HG02840 (cell line): ENCODE data around the gene KRTAP4-9.
"Not testable (repeated sequence)": the region's sequence is repeated elsewhere in the genome, so short reads cannot be mapped to it uniquely, and the experiment has no call there.

Source experiments
- ATAC-seq: cut with Tn5 transposase; IDR thresholded peaks from one replicate; pipeline ENCODE4 v1.9.1; 2021; ENCODE audit warnings: mild to moderate bottlenecking, moderate library complexity, moderate number of reproducible peaks; ENCODE audit not compliant: unreplicated experiment, low FRiP score

Gene KRTAP4-9

GRCh38 chr17:41105347-41105746 lies at the start of gene KRTAP4-9:
KRTAP4-9 (plus strand) TSS chr17:41105389; CDS start chr17:41105389, 0 bp downstream.
- ATAC-seq, result not testable (repeated sequence)

DNA sequence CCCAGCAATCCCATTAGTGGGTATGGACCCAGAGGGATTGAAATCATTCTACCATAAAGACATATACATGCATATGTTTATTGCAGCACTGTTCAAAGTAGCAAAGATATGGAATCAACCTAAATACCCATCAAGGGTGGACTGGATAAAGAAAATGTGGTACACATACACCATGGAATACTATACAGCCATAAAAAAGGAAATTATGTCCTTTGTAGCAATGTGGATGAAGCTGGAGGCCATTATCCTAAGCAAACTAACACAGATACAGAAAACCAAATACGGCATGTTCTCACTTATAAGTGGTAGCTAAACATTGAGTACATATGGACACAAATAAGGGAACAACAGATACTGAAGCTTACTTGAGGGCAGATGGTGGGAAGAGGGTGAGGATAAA lies 47.6 kb upstream of the KRTAP4-9 start:
- ATAC-seq, result no peak

DNA sequence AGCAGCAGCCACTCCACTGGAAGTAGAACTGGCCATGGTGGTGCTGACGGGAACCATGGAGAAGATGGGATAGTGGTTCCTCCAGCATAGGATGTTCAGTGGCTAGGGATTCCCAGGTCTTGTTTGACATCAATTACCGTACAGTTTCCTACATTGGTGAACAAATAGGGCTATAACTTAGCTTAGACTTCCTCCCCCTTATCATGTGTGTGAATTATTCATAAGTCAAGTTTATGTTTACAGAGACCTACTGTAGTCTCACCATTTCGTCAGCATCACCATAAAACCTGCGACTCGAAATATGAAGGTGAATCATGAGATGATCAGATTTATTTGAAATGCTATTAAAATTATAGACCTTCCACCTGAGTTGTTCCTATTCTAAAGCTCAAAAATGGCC lies 46.4 kb upstream of the KRTAP4-9 start:
- ATAC-seq, result no peak

DNA sequence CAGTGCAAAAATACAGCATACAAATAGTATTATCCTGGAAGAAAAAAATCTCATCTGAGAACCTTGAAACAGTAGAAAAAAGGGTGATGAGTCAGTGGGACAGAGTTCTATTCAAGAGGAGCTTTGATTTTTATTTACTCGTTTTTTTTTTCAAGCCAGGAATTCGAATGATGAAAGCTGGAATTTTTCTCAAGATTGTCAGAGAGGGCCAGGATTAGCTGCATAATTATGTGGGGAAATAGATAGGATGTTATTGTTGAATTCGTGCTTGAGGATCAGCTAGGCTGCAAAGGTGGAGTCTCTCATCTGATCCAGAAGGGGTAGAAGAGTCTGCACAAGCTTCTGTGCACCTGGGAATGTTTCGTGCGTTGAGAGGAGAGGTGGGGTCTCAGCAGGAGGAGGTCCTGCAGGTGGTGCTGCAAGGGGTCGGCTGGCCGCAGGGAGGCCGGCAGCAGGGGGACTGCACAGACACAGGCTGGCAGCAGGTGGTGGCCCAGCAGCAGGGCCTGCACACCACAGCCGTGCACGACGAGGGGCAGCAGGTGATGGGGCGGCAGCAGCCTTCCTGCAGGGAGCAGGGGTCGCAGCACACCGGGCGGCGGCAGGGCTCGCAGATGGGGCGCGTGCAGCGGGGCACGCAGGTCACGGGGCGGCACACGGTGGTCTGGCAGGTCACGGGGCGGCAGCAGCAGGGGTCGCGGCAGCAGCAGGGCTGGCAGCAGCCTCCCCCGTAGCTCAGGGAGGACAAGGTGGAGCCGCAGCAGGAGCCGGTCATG lies 45.7 kb upstream of the KRTAP4-9 start:
- ATAC-seq, result not testable (repeated sequence)

- ATAC-seq, result no peak
Measured at GRCh38 chr17:41060052-41060604, 45.1 kb upstream of the KRTAP4-9 start, which contains the start of gene KRTAP2-3. KRTAP2-3 (minus strand) TSS chr17:41060114; CDS start chr17:41060050, 64 bp downstream.

DNA sequence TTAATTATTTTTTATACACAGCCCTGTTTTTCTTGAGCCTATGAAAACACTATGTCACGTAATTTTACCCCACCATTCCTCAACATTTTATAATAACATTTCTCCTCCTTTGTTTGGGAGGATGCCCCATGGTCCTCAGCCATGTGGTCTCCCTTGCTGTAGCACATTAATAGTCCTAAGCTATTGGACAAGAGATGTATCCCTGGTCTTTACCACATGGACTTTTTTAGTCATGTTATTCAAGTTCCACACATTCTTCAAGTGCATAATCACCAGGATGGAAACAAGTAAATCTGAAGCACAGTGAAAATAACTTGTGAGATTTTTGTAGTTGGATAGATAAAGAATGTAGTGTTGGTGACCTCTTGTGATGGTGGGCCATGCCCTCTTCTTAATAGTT lies 43.2 kb upstream of the KRTAP4-9 start:
- no peak for ATAC-seq

DNA sequence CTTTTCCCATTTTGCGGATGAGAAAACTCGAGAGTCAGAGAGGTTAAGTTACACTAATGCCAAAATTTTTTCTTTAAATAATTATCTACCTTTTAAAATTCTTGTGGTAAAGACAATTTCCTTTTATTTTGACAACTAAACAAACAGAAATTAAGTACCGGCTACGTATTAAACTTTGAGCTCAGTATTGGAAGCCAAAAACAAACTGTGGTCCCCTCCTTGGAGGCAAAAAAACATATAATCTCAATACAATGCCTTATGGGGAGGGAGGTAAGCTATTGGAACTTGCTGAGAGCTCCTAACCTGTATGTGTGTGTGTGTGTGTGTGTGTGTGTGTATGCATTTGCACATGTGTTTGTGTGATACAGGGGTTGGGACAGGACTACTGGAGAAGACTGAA lies 41.7 kb upstream of the KRTAP4-9 start:
- no peak for ATAC-seq

DNA sequence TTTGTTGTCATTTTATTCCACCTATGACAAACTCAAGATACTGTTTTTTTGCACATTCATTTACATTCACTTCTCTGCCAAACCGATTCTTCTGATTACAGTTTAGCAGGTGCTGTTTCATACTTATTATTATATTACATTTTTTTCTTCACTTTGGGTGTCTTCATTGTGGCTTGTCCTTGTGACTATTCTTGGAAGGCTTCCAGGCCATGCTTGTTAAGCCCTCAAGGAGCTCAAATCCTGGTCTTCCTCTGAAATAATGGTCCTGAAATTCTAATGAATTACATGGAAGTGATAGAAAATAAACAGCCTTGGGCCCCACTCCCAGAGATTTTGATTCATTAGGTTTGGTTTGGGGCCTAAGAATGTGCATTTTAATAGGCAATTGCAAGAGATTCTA lies 40.9 kb upstream of the KRTAP4-9 start:
- no peak for ATAC-seq

- ATAC-seq, result not testable (repeated sequence)
Measured at GRCh38 chr17:41065016-41065689, 40.0 kb upstream of the KRTAP4-9 start.

DNA sequence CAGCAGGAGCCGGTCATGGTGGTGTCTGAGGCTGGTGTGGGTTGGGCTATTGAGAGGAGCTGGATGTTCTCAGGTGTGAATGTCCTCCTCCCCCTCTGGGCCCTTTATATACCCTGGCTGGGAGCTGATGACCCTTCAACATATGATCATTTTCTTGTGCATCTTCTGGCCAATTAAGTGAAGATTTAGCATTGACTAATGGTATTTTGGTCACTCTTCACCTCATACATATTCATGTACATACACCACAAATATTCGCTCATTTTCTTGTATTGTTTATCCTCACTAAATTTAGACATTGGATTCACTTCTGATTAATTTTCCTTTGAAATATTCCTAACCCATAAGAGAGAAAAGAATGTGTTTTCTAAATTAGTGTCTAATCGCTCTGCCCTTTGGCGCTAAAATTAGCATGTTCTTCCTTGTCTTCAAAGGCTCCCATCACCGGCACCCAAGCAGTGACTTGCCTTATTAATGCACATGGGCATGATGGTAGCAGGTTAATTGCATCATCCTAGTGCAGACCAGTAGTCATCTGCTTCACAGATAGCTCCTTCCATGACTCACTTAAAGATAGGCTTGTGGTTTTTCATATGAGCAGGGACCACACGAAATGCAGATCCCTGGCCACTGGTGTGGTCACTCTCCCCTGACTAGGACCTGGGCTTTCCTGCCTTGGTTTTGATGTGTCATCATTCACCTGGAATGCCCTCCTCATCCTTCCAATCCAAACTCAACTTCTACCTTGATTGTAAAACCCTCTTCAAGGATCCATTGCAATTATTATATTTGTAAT lies 39.2 kb upstream of the KRTAP4-9 start, which contains the start of gene KRTAP2-4:
KRTAP2-4 (minus strand) TSS at position 51 of the 796 bp plus-strand sequence; CDS start at position 17, 34 bp downstream.
- ATAC-seq, result no peak

DNA sequence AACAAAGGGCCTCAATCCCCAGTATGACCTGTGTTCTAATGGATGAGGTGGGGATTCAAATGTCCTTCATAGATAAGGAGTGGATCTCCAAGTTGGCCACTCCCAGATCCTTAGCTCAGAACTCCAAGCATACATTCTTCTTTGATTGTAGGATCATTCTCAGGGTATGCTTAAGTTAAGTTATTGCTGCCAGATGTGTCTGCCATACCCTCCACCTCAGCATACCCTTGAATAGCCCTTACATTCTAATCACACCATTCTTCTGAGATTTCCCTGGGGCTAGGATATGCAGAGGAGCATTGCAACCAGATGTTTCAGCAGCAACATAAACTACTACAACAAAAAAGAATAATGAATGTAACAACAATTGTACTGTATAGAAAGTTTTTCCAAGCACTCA lies 37.9 kb upstream of the KRTAP4-9 start:
- ATAC-seq, result no peak

DNA sequence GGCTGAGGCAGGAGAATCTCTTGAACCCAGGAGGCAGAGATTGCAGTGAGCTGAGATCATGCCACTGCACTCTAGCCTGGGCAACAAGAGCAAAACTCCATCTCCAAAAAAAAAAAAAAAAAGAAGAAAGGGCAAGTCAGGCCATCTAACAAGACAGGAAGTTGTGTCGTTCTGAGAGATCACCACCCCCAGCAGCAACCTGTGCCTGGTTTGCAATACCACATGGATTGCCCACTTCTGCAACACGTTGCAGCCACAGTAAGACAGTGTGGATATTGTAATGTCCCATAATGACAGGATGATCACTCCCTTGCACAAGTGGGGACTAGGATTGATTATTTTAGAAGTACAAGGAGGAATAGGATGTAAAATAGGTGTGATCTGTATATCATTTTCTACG lies 36.2 kb upstream of the KRTAP4-9 start:
- ATAC-seq, result no peak

DNA sequence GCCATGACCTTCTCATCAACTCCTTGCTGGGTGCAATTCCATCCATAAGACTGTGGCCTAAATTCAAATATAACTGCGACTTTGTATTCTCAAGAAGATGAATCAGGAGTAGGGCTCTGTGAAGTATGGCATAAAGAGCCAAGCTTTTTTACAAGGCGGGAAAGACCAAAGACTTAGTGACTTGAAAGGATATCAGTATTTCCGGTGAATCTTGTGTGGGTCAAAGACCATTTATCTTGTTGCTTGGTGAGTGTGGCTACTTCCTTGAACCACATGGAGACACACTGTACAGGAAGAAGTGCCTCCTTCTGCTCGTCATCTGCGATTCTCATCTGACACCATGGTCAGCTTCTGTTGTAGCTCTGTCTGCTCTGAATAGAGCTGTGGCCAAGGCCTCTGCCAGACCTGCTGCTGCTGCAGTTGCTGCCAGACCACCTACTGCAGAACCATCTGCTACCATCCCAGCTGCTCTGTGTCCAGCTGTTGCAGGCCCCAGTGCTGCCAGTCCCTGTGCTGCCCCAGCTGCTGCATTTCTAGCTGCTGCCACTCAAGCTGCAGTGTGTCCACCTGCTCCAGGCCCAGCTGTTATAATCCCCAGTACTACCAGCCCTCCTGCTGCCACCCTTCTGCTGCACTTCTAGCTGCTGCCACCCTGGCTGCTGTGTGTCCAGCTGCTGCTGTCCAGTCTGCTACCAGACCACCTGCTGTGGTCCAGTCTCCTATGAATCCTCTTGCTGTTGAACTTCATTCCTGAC lies 33.4 kb upstream of the KRTAP4-9 start:
- no peak for ATAC-seq

- no peak for ATAC-seq
Measured at GRCh38 chr17:41073676-41074075, 31.5 kb upstream of the KRTAP4-9 start.

- no peak for ATAC-seq
Measured at GRCh38 chr17:41076788-41077187, 28.4 kb upstream of the KRTAP4-9 start.

- ATAC-seq, result no peak
Measured at GRCh38 chr17:41082626-41083025, 22.6 kb upstream of the KRTAP4-9 start.

DNA sequence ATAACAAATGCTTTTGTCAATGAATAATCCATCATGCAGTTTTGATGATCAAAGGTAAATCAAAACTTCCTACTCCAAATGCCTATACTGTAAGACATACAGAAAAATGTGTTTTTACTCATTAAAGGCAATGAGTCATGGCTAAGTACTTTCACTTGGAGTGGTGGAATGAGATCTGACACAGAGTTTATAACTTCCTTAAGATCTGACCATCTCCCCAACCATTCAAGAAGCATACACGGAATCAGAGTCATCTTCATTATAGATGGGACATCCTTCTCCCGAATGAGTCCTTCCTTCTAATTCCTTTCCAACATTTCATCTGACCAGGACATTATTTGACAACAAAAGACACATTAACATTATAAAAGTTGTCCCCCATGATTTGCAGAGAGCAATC lies 21.8 kb upstream of the KRTAP4-9 start:
- ATAC-seq, result not testable (repeated sequence)

- not testable (repeated sequence) for ATAC-seq
Measured at GRCh38 chr17:41084100-41084856, 20.9 kb upstream of the KRTAP4-9 start, which contains the start of gene KRTAP4-7. KRTAP4-7 (plus strand) TSS chr17:41084150; CDS start chr17:41084207, 57 bp downstream.

DNA sequence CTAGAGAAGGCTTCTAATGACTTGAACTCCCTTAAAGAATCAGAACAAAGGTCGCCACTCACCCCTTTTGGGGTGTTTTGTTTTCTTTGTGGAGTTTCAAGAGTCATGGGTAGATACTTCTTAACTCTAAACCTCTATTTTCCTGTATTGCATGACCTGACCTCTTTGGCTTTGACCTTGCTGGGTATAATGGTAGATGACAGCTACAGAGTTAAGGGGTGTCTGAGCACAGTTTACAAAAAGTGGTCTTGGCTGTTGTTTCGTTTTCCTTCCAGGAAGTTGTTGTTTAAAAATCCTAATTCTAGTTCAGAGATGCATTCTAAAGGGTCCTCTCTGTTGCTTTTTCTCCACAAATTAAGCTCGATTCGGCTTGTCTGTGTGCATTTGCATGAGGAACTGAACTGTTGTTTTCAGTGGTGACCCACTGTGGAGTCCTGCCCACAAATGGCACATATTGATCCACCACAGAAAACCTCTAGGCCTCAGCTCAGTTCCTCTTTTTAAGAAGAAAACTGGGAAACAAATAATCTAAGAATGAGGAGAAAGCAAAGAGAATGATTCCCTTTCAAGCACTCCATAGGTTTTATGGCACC lies 16.3 kb upstream of the KRTAP4-9 start:
- not testable (repeated sequence) for ATAC-seq
